ENCODE measurements around the gene CRYBG1.

DNA sequence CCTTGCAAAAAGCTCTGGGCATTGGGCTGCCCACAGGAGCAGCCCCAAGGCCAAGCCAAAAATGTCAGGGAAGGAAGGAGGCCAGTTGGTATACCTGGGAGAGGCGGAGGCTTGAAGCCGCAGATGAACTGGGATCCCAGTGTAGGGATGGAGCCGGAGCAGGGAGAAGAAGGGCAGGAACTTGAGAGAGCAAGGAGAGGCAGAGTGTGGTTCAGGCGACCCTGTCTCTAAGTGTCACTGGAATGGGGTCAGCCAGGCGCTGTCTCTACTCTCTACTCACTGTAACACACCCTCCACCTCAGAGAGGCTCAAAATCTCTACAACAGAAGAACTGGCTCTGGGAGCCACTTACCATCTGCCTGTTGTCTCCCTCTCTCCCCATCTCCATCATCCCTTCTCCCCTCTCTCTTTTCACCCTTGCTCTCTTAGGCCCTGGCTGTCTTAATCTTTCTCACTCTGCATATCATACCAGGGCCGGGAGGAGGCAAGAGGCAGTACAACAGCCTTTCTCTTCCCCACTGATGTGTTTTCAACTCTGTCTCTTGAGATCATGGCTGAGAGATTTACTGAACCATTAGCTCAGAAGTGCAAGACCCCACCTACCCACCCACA, 93.3 kb downstream of the CRYBG1 start:
- TF ChIP-seq EP300 (IDR thresholded peaks at IDR 0.05) (no peak), FOSL2 (IDR thresholded peaks at IDR 0.05) (no peak), FOSL2 (CRISPR knock-in tag; IDR thresholded peaks at IDR 0.05) (no peak), POLR2A (IDR thresholded peaks at IDR 0.05; ENCODE audit: low read length) (no peak), MYC (IDR thresholded peaks at IDR 0.05; ENCODE audit: borderline replicate concordance, low read length) (no peak), ESRRA (IDR thresholded peaks at IDR 0.05; ENCODE audit: borderline replicate concordance, low read length) (no peak), SMC3 (IDR thresholded peaks at IDR 0.05) (no peak), CTCF (IDR thresholded peaks at IDR 0.05) (no peak)
- TF ChIP-seq, protein P1, sequence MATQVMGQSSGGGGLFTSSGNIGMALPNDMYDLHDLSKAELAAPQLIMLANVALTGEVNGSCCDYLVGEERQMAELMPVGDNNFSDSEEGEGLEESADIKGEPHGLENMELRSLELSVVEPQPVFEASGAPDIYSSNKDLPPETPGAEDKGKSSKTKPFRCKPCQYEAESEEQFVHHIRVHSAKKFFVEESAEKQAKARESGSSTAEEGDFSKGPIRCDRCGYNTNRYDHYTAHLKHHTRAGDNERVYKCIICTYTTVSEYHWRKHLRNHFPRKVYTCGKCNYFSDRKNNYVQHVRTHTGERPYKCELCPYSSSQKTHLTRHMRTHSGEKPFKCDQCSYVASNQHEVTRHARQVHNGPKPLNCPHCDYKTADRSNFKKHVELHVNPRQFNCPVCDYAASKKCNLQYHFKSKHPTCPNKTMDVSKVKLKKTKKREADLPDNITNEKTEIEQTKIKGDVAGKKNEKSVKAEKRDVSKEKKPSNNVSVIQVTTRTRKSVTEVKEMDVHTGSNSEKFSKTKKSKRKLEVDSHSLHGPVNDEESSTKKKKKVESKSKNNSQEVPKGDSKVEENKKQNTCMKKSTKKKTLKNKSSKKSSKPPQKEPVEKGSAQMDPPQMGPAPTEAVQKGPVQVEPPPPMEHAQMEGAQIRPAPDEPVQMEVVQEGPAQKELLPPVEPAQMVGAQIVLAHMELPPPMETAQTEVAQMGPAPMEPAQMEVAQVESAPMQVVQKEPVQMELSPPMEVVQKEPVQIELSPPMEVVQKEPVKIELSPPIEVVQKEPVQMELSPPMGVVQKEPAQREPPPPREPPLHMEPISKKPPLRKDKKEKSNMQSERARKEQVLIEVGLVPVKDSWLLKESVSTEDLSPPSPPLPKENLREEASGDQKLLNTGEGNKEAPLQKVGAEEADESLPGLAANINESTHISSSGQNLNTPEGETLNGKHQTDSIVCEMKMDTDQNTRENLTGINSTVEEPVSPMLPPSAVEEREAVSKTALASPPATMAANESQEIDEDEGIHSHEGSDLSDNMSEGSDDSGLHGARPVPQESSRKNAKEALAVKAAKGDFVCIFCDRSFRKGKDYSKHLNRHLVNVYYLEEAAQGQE (IDR thresholded peaks at IDR 0.05) = no peak

All from A549 (cell line).